AG09319 (cell line): ENCODE data around the gene POMT2.

ENCODE experiments used
- DNase-seq: peaks from one replicate; pipeline ENCODE4 v3.0.0-alpha.2; 2010; ENCODE audit warnings: low read depth; ENCODE audit errors: extremely low read depth
- TF ChIP-seq, protein P1 (sequence below): IDR thresholded peaks from 2 replicates; pipeline ENCODE4 v1.5.1; 2011; ENCODE audit warnings: low read depth, mild to moderate bottlenecking, inconsistent platforms, low read length, moderate library complexity

POMT2 gene

DNA sequence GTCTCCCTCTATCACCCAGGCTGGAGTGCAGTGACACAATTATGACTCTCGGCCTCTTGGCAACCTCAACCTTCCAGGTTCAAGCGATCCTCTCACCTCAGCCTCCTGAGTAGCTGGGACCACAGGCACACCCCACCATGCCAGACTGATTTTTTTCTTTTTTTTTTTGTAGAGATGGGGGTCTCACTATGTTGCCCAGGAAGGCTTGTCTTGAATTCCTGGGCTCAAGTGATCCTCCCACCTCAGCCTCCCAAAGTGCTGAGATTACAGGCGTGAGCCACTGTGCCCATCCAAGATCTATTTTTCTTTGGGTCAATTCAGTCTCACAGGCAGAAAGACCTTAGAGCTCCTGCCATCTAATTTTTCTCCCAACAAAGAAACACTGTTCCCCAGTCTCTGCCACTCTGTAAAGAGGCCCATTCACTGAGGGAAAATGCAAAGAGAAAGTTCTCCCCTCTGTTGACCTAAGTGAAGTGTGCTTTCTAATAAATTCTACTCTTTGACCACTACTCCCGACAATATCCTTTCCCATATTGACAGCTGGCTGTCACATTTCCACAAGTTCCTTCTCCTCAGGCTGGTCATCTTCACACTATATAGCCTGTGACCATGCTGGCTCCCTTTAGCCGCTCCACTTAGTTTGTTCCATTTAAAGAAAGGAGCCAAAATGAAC is 32.9 kb upstream of the POMT2 start:
- TF ChIP-seq, protein P1, sequence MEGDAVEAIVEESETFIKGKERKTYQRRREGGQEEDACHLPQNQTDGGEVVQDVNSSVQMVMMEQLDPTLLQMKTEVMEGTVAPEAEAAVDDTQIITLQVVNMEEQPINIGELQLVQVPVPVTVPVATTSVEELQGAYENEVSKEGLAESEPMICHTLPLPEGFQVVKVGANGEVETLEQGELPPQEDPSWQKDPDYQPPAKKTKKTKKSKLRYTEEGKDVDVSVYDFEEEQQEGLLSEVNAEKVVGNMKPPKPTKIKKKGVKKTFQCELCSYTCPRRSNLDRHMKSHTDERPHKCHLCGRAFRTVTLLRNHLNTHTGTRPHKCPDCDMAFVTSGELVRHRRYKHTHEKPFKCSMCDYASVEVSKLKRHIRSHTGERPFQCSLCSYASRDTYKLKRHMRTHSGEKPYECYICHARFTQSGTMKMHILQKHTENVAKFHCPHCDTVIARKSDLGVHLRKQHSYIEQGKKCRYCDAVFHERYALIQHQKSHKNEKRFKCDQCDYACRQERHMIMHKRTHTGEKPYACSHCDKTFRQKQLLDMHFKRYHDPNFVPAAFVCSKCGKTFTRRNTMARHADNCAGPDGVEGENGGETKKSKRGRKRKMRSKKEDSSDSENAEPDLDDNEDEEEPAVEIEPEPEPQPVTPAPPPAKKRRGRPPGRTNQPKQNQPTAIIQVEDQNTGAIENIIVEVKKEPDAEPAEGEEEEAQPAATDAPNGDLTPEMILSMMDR = no peak
- no peak for DNase-seq

DNA sequence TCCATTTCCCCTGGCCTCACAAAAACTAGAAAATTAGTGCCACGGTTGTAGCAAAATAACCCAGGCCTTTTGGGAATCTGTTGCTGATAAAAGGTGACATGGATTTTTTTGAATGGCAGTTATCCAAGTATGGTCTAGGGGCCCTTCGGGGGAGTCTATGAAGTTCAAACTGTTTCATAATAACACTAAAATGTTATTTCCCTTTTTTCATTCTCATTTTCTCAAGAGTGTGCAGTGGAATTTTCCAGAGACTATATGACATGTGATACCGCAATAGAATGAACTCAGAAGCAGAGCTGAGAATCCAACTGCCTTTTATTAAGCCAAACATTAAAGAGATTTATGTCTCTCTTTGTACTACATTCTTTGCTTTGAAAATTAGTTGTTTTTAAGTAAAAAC is 27.1 kb upstream of the POMT2 start:
- DNase-seq = no peak
- TF ChIP-seq, protein P1 = no peak

DNA sequence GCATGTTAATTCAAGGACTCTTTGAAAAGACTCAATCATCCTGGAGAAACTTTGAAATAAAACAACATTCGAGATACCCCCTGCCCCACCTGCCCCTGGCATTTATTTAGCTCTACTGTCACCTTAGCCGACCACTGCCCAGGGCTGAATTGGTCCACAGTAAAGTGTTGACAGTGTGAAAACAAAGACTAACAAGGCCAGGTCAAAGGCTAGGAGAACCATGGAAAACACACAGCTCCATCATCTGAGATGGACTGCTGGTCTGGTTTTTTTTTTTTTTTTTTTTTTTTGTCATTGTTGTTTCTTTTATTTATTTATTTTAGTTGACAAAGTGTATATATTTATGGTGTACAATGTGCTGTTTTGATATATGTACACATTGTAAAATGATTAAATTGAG is 25.8 kb upstream of the POMT2 start:
- no peak for DNase-seq
- TF ChIP-seq, protein P1 = no peak

DNA sequence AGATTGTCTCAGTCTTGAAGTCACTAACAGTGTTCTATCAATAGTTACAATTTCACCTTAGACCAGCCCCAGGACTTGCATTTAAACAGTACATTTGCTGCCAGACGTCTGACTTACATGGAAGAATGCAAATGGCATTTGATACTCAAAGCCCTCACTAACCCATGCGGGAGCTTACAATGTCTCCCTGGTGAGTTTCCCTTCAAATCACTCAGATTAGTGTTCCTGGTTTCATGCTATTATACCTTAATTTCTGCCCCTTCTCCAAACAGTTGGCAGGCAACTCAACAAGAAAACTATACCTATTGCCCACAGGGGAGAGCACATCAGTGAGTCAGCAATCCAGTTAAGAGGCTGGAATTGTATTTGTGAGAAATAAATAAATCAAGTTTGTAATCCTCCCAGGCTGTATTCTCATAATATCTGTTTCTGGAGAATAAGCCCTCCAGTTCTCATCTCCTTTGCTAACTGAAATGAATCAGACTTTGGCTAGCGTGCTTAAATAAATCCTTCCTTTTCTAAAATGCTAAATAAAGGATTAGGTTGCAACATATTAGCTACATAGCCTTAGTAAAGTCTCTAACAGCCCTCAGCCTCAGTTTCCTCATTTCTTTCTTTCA is 23.8 kb upstream of the POMT2 start:
- TF ChIP-seq, protein P1 = no peak
- DNase-seq = no peak

DNA sequence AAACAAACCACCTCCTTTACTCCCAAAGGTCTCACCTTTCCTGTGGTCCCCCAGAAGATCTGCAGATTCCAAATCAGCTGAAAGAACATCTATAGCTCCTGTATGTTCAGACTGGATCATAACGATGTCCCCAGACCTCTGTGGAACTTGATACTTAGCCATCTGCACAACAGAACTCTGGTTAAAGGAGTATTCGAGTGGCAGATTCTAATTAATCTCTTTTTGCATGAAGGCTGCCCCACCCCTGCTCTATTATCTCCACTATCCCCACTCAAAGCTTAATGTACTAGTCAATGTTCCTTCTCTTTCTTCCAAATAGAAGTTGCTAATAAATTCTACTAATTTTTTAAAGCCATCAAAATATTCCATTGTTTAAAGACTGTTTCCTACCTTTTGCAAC is 23.0 kb upstream of the POMT2 start:
- DNase-seq = no peak
- TF ChIP-seq, protein P1 = no peak

DNA sequence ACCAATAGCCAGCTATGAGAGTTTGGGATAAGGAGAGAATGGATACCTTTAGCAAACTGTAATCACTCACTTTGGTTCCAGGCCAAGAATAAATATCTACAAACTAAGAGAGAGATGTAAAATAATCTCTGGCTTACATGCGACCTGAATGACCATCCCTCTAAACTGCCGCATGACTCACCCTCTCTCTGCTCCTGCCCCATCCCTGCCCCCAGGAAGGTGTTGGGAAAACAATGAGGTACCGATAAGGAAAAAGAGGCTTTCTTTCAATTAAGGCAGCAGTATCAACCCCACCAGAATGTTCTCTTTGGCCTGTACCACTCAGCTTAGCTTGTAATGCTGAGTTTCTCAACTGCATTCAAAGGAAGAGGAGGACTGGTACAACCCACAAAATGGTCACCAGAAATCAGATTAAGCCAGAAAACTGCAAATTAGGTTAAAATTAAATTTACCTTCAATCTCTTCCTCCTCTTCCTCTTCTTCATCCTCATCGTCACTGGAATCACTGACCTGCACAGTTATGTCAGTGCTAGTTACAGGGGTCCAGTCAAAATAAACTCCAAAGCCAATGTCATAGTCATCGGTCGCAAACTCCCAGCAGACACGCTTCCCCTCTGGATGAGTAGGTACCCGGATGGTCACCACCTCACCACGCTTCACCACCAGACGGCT is 22.2 kb upstream of the POMT2 start:
- no peak for DNase-seq

DNA sequence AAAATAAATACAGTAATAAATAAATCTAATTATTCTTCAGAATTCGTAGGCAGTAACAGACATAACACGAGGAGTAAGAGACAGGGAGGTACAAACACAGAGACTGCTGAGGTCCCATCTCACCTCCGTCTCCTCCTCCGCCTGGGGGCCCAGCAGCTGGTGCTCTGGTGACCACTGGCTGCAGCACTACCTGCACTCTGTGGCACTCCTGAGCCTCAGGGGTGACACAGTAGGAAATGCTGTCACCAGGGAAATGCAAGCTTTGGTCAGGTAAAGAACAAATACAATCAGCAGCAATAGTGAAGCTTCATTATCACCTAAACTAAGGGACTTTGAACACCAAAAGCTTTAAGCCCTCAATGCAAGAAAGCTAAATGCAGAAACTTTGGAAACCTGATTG is 19.7 kb upstream of the POMT2 start:
- no peak for DNase-seq

More for the DNA sequence above, 22.2 kb upstream of the POMT2 start:
- TF ChIP-seq, protein P1 = no peak

More for the DNA sequence above, 19.7 kb upstream of the POMT2 start:
- TF ChIP-seq, protein P1 = no peak
